HepG2 (cell line): ENCODE measurements around the gene POLA2. TPM values are rescaled to one million over a fixed set of nuclear protein-coding genes. Genes with fewer than 3 reads are reported as not detected.

Experiments used
- HOXA9 ChIP-seq: sonication (generic); formaldehyde crosslinking; IDR thresholded peaks from 2 replicates; pipeline ENCODE4 v1.8.1; 2022; ENCODE audit warnings: missing genetic modification reagents, mild to moderate bottlenecking, moderate library complexity, borderline replicate concordance
- polyA plus RNA-seq, 8 experiments: library from polyadenylated mRNA; depleted of rRNA in 3 of 8; stranded (reverse) in 7 of 8; unstranded in 1 of 8; fragments of >200 nt; fragmentation: Illumina TruSeq in 4 of 8; extraction: Trizol in 4 of 8; gene quantifications; 2 replicates each; pipeline versions ENCODE4 v1.2.1 to v1.2.3, GENCODE V29; 2011 to 2016; ENCODE audit warnings: low read depth in 4 of 8, missing spikeins in 1 of 8, mixed read lengths in 1 of 8; ENCODE audit not compliant: insufficient read depth in 1 of 8
- total RNA-seq, 5 experiments: library from RNA; depleted of rRNA; stranded (reverse); fragments of >200 nt; fragmentation: Illumina TruSeq; extraction: Trizol; gene quantifications; 2 replicates each; pipeline ENCODE4 v1.2.3, GENCODE V29; 2016; ENCODE audit warnings: low read depth in 1 of 5
- TF ChIP-seq, protein P1 (sequence below): sonication (generic); formaldehyde crosslinking; IDR thresholded peaks from 2 replicates; pipeline ENCODE4 v1.5.0; 2020; ENCODE audit warnings: mild to moderate bottlenecking, missing genetic modification reagents, borderline replicate concordance
- TF ChIP-seq, protein P2 (sequence below): IDR thresholded peaks from 2 replicates; pipeline ENCODE4 v1.6.1; 2016; ENCODE audit warnings: low read depth

The POLA2 gene
- total and polyA plus RNA-seq, 2 of the 13 experiments (the other 11 are each of a cell fraction or from before 2014, with no cell fraction given), result 9.7 to 15.6 TPM

DNA sequence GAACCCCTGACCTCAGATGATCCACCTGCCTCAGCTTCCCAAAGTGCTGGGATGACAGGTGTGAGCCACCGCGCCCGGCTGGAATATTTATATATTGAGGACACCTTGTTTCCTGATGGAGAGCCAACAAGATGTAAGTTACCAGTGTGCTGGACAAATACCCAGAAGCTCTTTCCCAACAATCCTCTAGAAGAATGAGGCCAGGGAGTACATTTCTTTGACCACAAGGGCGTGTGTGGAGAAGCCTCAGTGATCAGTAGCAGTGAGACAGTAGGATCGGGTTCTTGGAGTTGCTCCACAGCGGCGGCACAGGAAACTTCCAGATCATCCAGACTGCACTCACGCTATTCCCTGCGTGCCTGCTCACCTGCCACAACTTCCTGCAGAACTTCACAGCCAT is 10.3 kb upstream of the POLA2 start (continued):
- TF ChIP-seq, protein P1, sequence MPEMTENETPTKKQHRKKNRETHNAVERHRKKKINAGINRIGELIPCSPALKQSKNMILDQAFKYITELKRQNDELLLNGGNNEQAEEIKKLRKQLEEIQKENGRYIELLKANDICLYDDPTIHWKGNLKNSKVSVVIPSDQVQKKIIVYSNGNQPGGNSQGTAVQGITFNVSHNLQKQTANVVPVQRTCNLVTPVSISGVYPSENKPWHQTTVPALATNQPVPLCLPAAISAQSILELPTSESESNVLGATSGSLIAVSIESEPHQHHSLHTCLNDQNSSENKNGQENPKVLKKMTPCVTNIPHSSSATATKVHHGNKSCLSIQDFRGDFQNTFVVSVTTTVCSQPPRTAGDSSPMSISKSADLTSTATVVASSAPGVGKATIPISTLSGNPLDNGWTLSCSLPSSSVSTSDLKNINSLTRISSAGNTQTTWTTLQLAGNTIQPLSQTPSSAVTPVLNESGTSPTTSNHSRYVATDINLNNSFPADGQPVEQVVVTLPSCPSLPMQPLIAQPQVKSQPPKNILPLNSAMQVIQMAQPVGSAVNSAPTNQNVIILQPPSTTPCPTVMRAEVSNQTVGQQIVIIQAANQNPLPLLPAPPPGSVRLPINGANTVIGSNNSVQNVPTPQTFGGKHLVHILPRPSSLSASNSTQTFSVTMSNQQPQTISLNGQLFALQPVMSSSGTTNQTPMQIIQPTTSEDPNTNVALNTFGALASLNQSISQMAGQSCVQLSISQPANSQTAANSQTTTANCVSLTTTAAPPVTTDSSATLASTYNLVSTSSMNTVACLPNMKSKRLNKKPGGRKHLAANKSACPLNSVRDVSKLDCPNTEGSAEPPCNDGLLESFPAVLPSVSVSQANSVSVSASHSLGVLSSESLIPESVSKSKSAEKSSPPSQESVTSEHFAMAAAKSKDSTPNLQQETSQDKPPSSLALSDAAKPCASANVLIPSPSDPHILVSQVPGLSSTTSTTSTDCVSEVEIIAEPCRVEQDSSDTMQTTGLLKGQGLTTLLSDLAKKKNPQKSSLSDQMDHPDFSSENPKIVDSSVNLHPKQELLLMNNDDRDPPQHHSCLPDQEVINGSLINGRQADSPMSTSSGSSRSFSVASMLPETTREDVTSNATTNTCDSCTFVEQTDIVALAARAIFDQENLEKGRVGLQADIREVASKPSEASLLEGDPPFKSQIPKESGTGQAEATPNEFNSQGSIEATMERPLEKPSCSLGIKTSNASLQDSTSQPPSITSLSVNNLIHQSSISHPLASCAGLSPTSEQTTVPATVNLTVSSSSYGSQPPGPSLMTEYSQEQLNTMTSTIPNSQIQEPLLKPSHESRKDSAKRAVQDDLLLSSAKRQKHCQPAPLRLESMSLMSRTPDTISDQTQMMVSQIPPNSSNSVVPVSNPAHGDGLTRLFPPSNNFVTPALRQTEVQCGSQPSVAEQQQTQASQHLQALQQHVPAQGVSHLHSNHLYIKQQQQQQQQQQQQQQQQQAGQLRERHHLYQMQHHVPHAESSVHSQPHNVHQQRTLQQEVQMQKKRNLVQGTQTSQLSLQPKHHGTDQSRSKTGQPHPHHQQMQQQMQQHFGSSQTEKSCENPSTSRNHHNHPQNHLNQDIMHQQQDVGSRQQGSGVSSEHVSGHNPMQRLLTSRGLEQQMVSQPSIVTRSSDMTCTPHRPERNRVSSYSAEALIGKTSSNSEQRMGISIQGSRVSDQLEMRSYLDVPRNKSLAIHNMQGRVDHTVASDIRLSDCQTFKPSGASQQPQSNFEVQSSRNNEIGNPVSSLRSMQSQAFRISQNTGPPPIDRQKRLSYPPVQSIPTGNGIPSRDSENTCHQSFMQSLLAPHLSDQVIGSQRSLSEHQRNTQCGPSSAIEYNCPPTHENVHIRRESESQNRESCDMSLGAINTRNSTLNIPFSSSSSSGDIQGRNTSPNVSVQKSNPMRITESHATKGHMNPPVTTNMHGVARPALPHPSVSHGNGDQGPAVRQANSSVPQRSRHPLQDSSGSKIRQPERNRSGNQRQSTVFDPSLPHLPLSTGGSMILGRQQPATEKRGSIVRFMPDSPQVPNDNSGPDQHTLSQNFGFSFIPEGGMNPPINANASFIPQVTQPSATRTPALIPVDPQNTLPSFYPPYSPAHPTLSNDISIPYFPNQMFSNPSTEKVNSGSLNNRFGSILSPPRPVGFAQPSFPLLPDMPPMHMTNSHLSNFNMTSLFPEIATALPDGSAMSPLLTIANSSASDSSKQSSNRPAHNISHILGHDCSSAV (CRISPR knock-in tag), result no peak
- TF ChIP-seq, protein P2, sequence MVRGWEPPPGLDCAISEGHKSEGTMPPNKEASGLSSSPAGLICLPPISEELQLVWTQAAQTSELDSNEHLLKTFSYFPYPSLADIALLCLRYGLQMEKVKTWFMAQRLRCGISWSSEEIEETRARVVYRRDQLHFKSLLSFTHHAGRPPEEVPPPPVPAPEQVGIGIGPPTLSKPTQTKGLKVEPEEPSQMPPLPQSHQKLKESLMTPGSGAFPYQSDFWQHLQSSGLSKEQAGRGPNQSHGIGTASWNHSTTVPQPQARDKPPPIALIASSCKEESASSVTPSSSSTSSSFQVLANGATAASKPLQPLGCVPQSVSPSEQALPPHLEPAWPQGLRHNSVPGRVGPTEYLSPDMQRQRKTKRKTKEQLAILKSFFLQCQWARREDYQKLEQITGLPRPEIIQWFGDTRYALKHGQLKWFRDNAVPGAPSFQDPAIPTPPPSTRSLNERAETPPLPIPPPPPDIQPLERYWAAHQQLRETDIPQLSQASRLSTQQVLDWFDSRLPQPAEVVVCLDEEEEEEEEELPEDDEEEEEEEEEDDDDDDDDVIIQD (CRISPR knock-in tag), result no peak
- no peak for TF ChIP-seq HOXA9 (CRISPR knock-in tag)
- TF ChIP-seq, all 625 proteins: peak for 0
